ENCODE measurements around the gene ZNF790.
A peak's percentile ranks its signal among the peaks of the same experiment; 100 is the strongest.

Gene ZNF790

DNA sequence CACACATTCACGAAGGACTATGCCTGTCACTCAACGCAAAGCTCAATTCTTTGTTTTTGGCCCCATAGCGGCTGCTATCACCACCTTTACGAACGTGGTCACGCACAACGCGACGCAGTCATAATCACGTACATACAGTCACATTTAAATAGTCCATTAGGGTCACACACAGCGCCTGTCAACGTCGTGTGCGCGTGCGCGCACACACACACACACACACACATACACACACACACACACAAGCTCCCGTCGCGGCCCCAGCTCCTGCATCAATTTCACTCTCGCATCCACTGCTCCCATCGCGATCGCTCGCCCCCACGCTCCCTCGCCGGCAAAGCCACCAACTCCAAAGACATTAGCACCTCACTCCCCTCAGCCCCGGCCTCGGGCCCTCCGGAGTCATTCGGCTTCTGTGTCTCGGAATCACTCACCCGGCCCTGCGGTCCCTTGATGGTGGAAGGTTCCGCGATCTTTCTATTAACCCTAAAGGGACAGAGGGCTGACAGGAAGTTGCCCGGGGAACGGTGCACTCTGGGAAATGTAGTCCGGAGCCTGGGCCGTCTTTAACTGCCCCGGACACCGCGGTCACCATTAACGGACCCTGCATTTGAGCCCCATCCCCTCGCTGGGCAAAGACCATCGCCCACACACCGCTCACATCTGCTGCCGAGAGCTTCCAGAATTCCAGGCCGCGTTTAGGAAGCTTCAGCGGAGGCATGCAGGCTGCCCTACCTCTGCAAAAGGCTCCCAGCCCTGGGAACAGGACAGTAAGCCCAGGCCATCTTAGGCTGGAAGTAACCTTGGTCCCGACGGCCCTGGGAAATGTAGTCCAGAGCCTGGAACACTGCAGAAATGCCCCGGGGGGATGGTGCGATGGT, at the start of gene ZNF790:
ZNF790 (minus strand) TSS at position 482 of the 878 bp plus-strand sequence. CDS start 12,768 bp downstream, outside the sequence.
- peak; percentile 79 for DNase-seq (ENCODE audit: low read depth)
- peak within 1 kb of the TSS; percentile 69 for H3K4me3 ChIP-seq (ENCODE audit: low read depth, low read length)
- TF ChIP-seq, protein P1, sequence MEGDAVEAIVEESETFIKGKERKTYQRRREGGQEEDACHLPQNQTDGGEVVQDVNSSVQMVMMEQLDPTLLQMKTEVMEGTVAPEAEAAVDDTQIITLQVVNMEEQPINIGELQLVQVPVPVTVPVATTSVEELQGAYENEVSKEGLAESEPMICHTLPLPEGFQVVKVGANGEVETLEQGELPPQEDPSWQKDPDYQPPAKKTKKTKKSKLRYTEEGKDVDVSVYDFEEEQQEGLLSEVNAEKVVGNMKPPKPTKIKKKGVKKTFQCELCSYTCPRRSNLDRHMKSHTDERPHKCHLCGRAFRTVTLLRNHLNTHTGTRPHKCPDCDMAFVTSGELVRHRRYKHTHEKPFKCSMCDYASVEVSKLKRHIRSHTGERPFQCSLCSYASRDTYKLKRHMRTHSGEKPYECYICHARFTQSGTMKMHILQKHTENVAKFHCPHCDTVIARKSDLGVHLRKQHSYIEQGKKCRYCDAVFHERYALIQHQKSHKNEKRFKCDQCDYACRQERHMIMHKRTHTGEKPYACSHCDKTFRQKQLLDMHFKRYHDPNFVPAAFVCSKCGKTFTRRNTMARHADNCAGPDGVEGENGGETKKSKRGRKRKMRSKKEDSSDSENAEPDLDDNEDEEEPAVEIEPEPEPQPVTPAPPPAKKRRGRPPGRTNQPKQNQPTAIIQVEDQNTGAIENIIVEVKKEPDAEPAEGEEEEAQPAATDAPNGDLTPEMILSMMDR (IDR thresholded peaks at IDR 0.05; ENCODE audit: low read depth, low read length, missing control alignments): no peak

DNA sequence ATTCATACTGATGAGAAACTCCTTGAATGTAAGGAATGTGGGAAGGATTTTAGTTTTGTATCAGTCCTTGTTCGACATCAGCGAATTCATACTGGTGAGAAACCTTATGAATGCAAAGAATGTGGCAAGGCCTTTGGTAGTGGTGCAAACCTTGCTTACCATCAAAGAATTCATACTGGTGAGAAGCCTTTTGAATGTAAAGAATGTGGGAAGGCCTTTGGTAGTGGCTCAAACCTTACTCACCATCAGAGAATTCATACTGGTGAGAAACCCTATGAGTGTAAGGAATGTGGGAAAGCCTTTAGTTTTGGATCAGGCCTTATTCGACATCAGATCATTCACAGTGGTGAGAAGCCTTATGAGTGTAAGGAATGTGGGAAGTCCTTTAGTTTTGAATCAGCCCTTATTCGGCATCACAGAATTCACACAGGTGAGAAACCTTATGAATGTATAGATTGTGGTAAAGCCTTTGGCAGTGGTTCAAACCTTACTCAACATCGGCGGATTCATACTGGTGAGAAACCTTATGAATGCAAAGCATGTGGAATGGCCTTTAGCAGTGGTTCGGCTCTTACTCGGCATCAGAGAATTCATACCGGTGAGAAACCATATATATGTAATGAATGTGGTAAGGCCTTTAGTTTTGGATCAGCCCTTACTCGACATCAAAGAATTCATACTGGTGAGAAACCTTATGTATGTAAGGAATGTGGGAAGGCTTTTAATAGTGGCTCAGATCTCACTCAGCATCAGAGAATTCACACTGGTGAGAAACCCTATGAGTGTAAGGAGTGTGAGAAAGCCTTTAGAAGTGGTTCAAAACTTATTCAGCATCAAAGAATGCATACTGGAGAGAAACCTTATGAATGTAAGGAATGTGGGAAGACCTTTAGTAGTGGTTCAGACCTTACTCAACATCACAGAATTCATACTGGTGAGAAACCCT, 39.1 kb upstream of the ZNF790 start:
- DNase-seq (ENCODE audit: low read depth): no peak
- TF ChIP-seq, protein P1 (IDR thresholded peaks at IDR 0.05; ENCODE audit: low read depth, low read length, missing control alignments): no peak
- H3K4me3 ChIP-seq (ENCODE audit: low read depth, low read length): no peak overlapping the region

GRCh38 chr19:36851898-36852297, 13.7 kb upstream of the ZNF790 start:
- DNase-seq (ENCODE audit: low read depth): no peak
- H3K4me3 ChIP-seq (ENCODE audit: low read depth, low read length): no peak overlapping the region
- TF ChIP-seq, protein P1 (IDR thresholded peaks at IDR 0.05; ENCODE audit: low read depth, low read length, missing control alignments): no peak

GRCh38 chr19:36850559-36851442, 12.6 kb upstream of the ZNF790 start, which contains the start of gene ZNF345:
ZNF345 (plus strand) TSS chr19:36850876; CDS start chr19:36876831, 25,955 bp downstream.
- DNase-seq (ENCODE audit: low read depth): peak; percentile 86
- H3K4me3 ChIP-seq (ENCODE audit: low read depth, low read length): peak within 1 kb of the TSS; percentile 77
- TF ChIP-seq, protein P1 (IDR thresholded peaks at IDR 0.05; ENCODE audit: low read depth, low read length, missing control alignments): no peak

DNA sequence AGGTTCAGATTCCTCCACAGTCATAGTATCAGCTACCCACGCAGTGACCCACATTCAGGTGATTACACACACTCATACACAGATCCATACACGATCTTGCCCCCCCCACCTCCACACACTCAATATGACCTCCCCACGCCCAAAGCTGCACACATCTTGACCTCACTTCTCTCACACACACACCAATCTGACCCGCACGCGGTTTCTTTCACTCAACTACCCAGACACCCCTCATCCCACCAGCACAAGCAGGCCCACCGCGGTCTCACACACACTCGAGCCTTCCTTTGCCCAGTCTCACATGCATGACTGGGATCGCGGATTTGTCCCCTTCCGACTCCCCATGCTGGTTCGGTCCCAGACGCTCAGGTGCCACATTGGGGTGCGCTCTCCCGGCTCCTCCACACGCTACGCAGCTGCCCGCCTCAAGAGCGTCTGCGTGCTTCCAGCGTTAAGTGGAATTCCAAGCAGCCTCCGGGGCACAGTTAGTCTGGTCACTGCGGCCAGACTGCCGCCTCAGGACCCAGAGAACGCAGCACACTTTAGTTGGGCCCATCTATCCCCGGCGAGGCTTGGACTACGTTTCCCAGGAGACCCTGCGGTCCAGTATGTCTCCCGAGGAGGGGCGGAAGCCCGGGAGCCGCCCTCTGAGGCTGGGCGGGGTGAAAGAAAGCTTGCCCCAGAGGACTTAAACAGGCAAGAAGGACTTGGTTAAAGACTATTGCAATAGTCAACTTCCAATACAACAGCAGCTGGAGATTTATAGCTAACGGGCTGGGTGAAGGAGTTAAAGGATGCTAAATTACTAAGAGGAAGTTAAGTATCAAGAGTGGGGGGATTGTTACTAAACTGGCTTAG, 11.7 kb upstream of the ZNF790 start:
- DNase-seq (ENCODE audit: low read depth): peak; percentile 77

More for the DNA sequence above, 11.7 kb upstream of the ZNF790 start:
- peak overlapping the region; percentile 77 for H3K4me3 ChIP-seq (ENCODE audit: low read depth, low read length)
- TF ChIP-seq, protein P1 (IDR thresholded peaks at IDR 0.05; ENCODE audit: low read depth, low read length, missing control alignments): no peak
